B cell (primary cell): ENCODE measurements around the gene CSMD2. TPM values are rescaled to one million over a fixed set of nuclear protein-coding genes. Genes with fewer than 3 reads are reported as not detected.

Experiments
- ATAC-seq: fragments of 200-7000 bp; cut with Tn5 transposase; one replicate; pipeline ENCODE4 v1.10.0; 2021; ENCODE audit warnings: low read depth, mild to moderate bottlenecking, moderate number of reproducible peaks, moderate library complexity
- CTCF ChIA-PET: fragments of 350-600 bp; sonication (Branson Sonifier 250); formaldehyde crosslinking; loops from one replicate; lab custom pipeline; 2021; ENCODE audit warnings: antibody characterized with exemption, inconsistent platforms; lab: Charles Lee
- POLR2A ChIA-PET: fragments of 350-600 bp; sonication (Branson Sonifier 250); formaldehyde crosslinking; loops from one replicate; lab custom pipeline; 2021; ENCODE audit warnings: antibody characterized with exemption; lab: Charles Lee
- DNase-seq: peaks from one replicate; pipeline ENCODE4 v3.0.0; 2013
- H2AFZ ChIP-seq: 2 replicates; pipeline ENCODE4 v1.6.1; 2012; ENCODE audit warnings: mild to moderate bottlenecking, low read depth, low read length; ENCODE audit not compliant: insufficient read depth, poor library complexity, severe bottlenecking
- H3K27ac ChIP-seq, 2 donors: 1 replicate in 1 of 2; 2 replicates in 1 of 2; pipeline ENCODE4 v1.5.1; 2012 to 2013; ENCODE audit warnings: low read length in 2 of 2, mild to moderate bottlenecking in 2 of 2, moderate library complexity in 1 of 2
- H3K27me3 ChIP-seq, 4 experiments: fragments of 200-600 bp in 1 of 4; sonication (generic) in 1 of 4; replicated peaks in 1 of 4; 1 replicate in 2 of 4; 2 replicates in 2 of 4; pipeline versions ENCODE4 v1.6.1 to v1.7.0; 2013 to 2016; ENCODE audit warnings: low read length in 3 of 4, mild to moderate bottlenecking in 2 of 4, mixed read lengths in 1 of 4, moderate library complexity in 1 of 4; ENCODE audit not compliant: insufficient read depth in 4 of 4, control insufficient read depth in 3 of 4; ENCODE audit errors: control extremely low read depth in 1 of 4
- H3K36me3 ChIP-seq, 2 experiments: replicated peaks in 1 of 2; 1 replicate in 1 of 2; 2 replicates in 1 of 2; pipeline versions ENCODE4 v1.6.1 to v1.7.1; 2013; ENCODE audit warnings: low read length in 1 of 2; ENCODE audit not compliant: insufficient read depth in 2 of 2, control insufficient read depth in 1 of 2; ENCODE audit errors: control extremely low read depth in 1 of 2, extremely low read depth in 1 of 2
- H3K4me1 ChIP-seq, 2 donors: fragments of 200-600 bp in 1 of 2; sonication (generic) in 1 of 2; 1 replicate in 1 of 2; 2 replicates in 1 of 2; pipeline versions ENCODE4 v1.5.1 to v1.6.1; 2013 to 2017; ENCODE audit warnings: low read length in 2 of 2; ENCODE audit not compliant: control insufficient read depth in 2 of 2, insufficient read depth in 2 of 2
- H3K4me2 ChIP-seq: replicated peaks from 2 replicates; pipeline ENCODE3; 2012; ENCODE audit warnings: mild to moderate bottlenecking, low read depth, low read length; ENCODE audit not compliant: poor library complexity, severe bottlenecking
- H3K4me3 ChIP-seq, 5 experiments: fragments of 200-600 bp in 1 of 5; sonication (generic) in 1 of 5; 1 replicate in 3 of 5; 2 replicates in 2 of 5; pipeline versions ENCODE4 v1.5.1 to v1.7.0; 2011 to 2016; ENCODE audit warnings: low read length in 4 of 5, mild to moderate bottlenecking in 4 of 5, low read depth in 2 of 5, control low read depth in 1 of 5, moderate library complexity in 1 of 5; ENCODE audit not compliant: insufficient read depth in 1 of 5; ENCODE audit errors: control extremely low read depth in 1 of 5, extremely low read depth in 1 of 5
- H3K79me2 ChIP-seq: fragments of 200-600 bp; sonication (generic); one replicate; pipeline ENCODE4 v1.6.0; 2016; ENCODE audit warnings: low read length; ENCODE audit not compliant: control insufficient read depth, insufficient read depth
- H3K9ac ChIP-seq: fragments of 200-600 bp; sonication (generic); 2 replicates; pipeline ENCODE4 v1.6.1; 2017; ENCODE audit warnings: mild to moderate bottlenecking, low read length, moderate library complexity
- H3K9me3 ChIP-seq, 3 donors: one replicate each; pipeline versions ENCODE4 v1.6.1 to v1.7.1; 2013; ENCODE audit warnings: low read length in 2 of 3; ENCODE audit not compliant: control insufficient read depth in 2 of 3, insufficient read depth in 1 of 3; ENCODE audit errors: control extremely low read depth in 1 of 3
- H4K20me1 ChIP-seq: 2 replicates; pipeline ENCODE4 v1.6.0; 2012; ENCODE audit warnings: mild to moderate bottlenecking, low read length; ENCODE audit not compliant: insufficient read depth, control insufficient read depth, poor library complexity, severe bottlenecking
- H3K27ac Mint-ChIP-seq: one replicate; pipeline ENCODE4 v1.8.0; 2021; ENCODE audit warnings: mixed read lengths
- H3K27me3 Mint-ChIP-seq: one replicate; pipeline ENCODE4 v1.8.0; 2021; ENCODE audit warnings: mixed read lengths
- H3K4me1 Mint-ChIP-seq: one replicate; pipeline ENCODE4 v1.8.0; 2021; ENCODE audit warnings: mixed read lengths
- H3K4me3 Mint-ChIP-seq: one replicate; pipeline ENCODE4 v1.8.0; 2021; ENCODE audit warnings: mixed read lengths
- H3K9me3 Mint-ChIP-seq: one replicate; pipeline ENCODE4 v1.8.0; 2022; ENCODE audit warnings: mixed read lengths; ENCODE audit not compliant: insufficient read depth
- CTCF ChIP-seq: fragments of 200-600 bp; IDR thresholded peaks from one replicate; pipeline ENCODE4 v1.8.0; 2022; ENCODE audit warnings: antibody characterized with exemption, mild to moderate bottlenecking
- EZH2 ChIP-seq: IDR thresholded peaks from 2 replicates; pipeline ENCODE4 v1.6.1; 2012; ENCODE audit warnings: borderline replicate concordance, low read depth, mild to moderate bottlenecking, moderate library complexity, low read length; ENCODE audit not compliant: insufficient read depth, poor library complexity, severe bottlenecking
- WGBS: methylation state at CpG from one replicate; pipeline ENCODE4 v1.1.5; 2013; ENCODE audit warnings: missing lambda C conversion rate; ENCODE audit not compliant: insufficient coverage; 5-methylcytosine and 5-hydroxymethylcytosine counted together
- intact Hi-C: fragments of 100-400 bp; cut with micrococcal nuclease; formaldehyde crosslinking; loops from one replicate; pipeline ENCODE4 v1.10.0; 2022
- polyA plus RNA-seq: library from polyadenylated mRNA; depleted of rRNA; stranded (reverse); fragments of >200 nt; gene quantifications from 2 replicates; pipeline ENCODE4 v1.2.3, GENCODE V29; 2012
- total RNA-seq, 2 donors: library from RNA; stranded (reverse); fragments of 120-200 nt in 1 of 2; gene quantifications; 1 replicate in 1 of 2; 2 replicates in 1 of 2; pipeline versions ENCODE4 v1.2.3 to v1.2.4, GENCODE V29; 2013 to 2022

The CSMD2 gene
- total and polyA plus RNA-seq, 2 donors (not counting 1 experiment from before 2014, with no cell fraction given): not detected

DNA sequence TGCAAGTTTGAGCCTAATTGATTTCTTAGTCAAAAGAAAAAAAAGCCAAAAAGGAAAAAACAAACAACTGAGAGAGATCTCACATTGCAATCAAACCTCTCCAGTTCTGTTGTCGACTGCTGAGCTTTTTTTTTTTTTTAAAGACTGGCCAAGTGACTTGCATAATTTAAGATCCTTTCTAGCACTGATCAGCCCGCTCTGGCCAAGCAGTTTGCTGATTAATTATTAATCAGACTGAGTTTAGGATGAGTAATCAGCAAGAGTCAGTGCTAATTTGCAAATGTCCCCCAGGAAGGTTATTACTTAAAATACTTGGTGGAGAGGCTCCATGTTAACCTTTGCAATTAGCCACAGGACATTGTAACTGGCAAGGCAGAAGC lies 261.8 kb downstream of the CSMD2 start:
- intact Hi-C loops: no loop called here
- Histone ChIP-seq H3K36me3 (no peaks in the 10 kb centered on the region), H3K79me2 (no peaks in the 10 kb centered on the region), H3K9me3 (peaks cover 0 to 2% (median 0%) of the 10 kb centered on the region in 3 donors), H3K9ac (no peak overlapping the region), H3K4me3 (no peak overlapping the region), H3K4me2 (no peak overlapping the region), H3K27ac (no peak overlapping the region), H2AFZ (peak overlapping the region; percentile 1), H3K4me1 (peaks cover 0 to 12% of the 10 kb centered on the region in 2 donors), H4K20me1 (no peaks in the 10 kb centered on the region), H3K27me3 (no peaks in the 10 kb centered on the region)
- Mint-ChIP-seq H3K27me3 (peaks cover 12% of the 10 kb centered on the region), H3K4me1 (peaks cover 16% of the 10 kb centered on the region), H3K4me3 (no peak overlapping the region), H3K9me3 (peaks cover 4% of the 10 kb centered on the region), H3K27ac (no peak overlapping the region)
- DNase-seq: no peak
- no peak for TF ChIP-seq CTCF
- no peak for TF ChIP-seq EZH2
- ChIA-PET POLR2A (no interaction called here), CTCF (no interaction called here)
- 0% methylated on average over 1 of the region's 2 CpGs for WGBS
- no peak for ATAC-seq

GRCh38 chr1:33902486-33903209 lies 262.4 kb downstream of the CSMD2 start:
- H3K79me2 ChIP-seq: no peaks in the 10 kb centered on the region
- peak overlapping the region; percentile 8 for H3K4me3 Mint-ChIP-seq
- H3K9me3 Mint-ChIP-seq: peaks cover 4% of the 10 kb centered on the region
- no peaks in the 10 kb centered on the region for H3K27me3 ChIP-seq
- H3K4me1 ChIP-seq: peaks cover 0 to 12% of the 10 kb centered on the region in 2 donors
- WGBS: 63% methylated on average over 2 of the region's 6 CpGs
- peaks cover 16% of the 10 kb centered on the region for H3K4me1 Mint-ChIP-seq
- H3K36me3 ChIP-seq: no peaks in the 10 kb centered on the region
- H2AFZ ChIP-seq: peak overlapping the region; percentile 1
- H3K27ac ChIP-seq: no peak overlapping the region
- H3K4me2 ChIP-seq: no peak overlapping the region
- TF ChIP-seq CTCF (no peak), EZH2 (no peak)
- no peak overlapping the region for H3K9ac ChIP-seq
- CTCF ChIA-PET: no interaction called here
- no peaks in the 10 kb centered on the region for H4K20me1 ChIP-seq
- peaks cover 0 to 2% (median 0%) of the 10 kb centered on the region in 3 donors for H3K9me3 ChIP-seq
- H3K4me3 ChIP-seq: no peak overlapping the region
- H3K27ac Mint-ChIP-seq: no peak overlapping the region
- no peak for ATAC-seq
- intact Hi-C loops: no loop called here
- POLR2A ChIA-PET: no interaction called here
- no peak for DNase-seq
- peaks cover 12% of the 10 kb centered on the region for H3K27me3 Mint-ChIP-seq
